Stimulated activated CD8-positive, alpha-beta memory T cell treated with anti-CD3 and anti-CD28 coated beads, Interleukin-4, amount 100 ng/mL, for 1 hour (primary cell): ENCODE data around the gene ARAF.

Source experiments
- DNase-seq, 2 donors: peaks; one replicate each; pipeline ENCODE4 v3.0.0-alpha.2; 2020; ENCODE audit warnings: low read depth in 2 of 2, low spot score in 1 of 2

ARAF gene

GRCh38 chrX:47619486-47620302, 58.7 kb downstream of the ARAF start, which contains the start of gene SYN1:
Gene SYN1, minus strand, starts transcription at chrX:47619857. Its CDS starts 129 bp downstream, at chrX:47619728.
- DNase-seq: peak; percentile 26 to 56

GRCh38 chrX:47620303-47620685, 59.3 kb downstream of the ARAF start:
- no peak for DNase-seq
